ENCODE data around the gene PCDH19.

- TF ChIP-seq, protein P1, sequence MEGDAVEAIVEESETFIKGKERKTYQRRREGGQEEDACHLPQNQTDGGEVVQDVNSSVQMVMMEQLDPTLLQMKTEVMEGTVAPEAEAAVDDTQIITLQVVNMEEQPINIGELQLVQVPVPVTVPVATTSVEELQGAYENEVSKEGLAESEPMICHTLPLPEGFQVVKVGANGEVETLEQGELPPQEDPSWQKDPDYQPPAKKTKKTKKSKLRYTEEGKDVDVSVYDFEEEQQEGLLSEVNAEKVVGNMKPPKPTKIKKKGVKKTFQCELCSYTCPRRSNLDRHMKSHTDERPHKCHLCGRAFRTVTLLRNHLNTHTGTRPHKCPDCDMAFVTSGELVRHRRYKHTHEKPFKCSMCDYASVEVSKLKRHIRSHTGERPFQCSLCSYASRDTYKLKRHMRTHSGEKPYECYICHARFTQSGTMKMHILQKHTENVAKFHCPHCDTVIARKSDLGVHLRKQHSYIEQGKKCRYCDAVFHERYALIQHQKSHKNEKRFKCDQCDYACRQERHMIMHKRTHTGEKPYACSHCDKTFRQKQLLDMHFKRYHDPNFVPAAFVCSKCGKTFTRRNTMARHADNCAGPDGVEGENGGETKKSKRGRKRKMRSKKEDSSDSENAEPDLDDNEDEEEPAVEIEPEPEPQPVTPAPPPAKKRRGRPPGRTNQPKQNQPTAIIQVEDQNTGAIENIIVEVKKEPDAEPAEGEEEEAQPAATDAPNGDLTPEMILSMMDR (IDR thresholded peaks at IDR 0.05): no peak
- TF ChIP-seq POLR2A (IDR thresholded peaks at IDR 0.05): no peak
These were observed 59.2 kb downstream of the PCDH19 start for GRCh38 chrX:100350704-100351489.

Data from body of pancreas (tissue), 4 donors.